NCI-H1930 (cell line): ENCODE data around the gene FTSJ3.
"Not testable (repeated sequence)": the region's sequence is repeated elsewhere in the genome, so short reads cannot be mapped to it uniquely, and the experiment has no call there.

Experiments used
- DNase-seq, 2 experiments: peaks; one replicate each; lab custom pipeline; 2025; lab: John Stamatoyannopoulos, UW

Gene FTSJ3

GRCh38 chr17:63826468-63827001 is 928 bp downstream of the FTSJ3 start:
- no peak for DNase-seq

GRCh38 chr17:63824362-63824761 is 3.1 kb downstream of the FTSJ3 start:
- DNase-seq = no peak

- no peak for DNase-seq
These were observed 3.7 kb downstream of the FTSJ3 start for GRCh38 chr17:63823659-63824331.

- DNase-seq = no peak
These were observed 4.9 kb downstream of the FTSJ3 start for GRCh38 chr17:63822537-63822936.

GRCh38 chr17:63821804-63822203 is 5.7 kb downstream of the FTSJ3 start:
- no peak for DNase-seq

- no peak for DNase-seq
These were observed 6.4 kb downstream of the FTSJ3 start for GRCh38 chr17:63820963-63821561.

GRCh38 chr17:63819585-63820537 is 7.6 kb downstream of the FTSJ3 start:
- DNase-seq = no peak

- DNase-seq = no peak
These were observed 8.3 kb downstream of the FTSJ3 start for GRCh38 chr17:63819131-63819530.

- DNase-seq = no peak
These were observed 9.6 kb downstream of the FTSJ3 start for GRCh38 chr17:63817736-63818385.

GRCh38 chr17:63816669-63817068 is 10.8 kb downstream of the FTSJ3 start:
- no peak for DNase-seq

- no peak for DNase-seq
These were observed 11.3 kb downstream of the FTSJ3 start for GRCh38 chr17:63816123-63816522.

- DNase-seq = no peak
These were observed 17.5 kb downstream of the FTSJ3 start for GRCh38 chr17:63809970-63810369.

- DNase-seq = no peak
These were observed 21.9 kb downstream of the FTSJ3 start for GRCh38 chr17:63805591-63805990.

- no peak for DNase-seq
These were observed 23.1 kb downstream of the FTSJ3 start for GRCh38 chr17:63804328-63804727.

- DNase-seq = no peak
These were observed 26.7 kb downstream of the FTSJ3 start for GRCh38 chr17:63800783-63801182.

GRCh38 chr17:63798572-63799106 is 28.8 kb downstream of the FTSJ3 start:
- no peak for DNase-seq

GRCh38 chr17:63796375-63796774 is 31.1 kb downstream of the FTSJ3 start:
- DNase-seq = not testable (repeated sequence)

GRCh38 chr17:63792055-63792729 is 35.3 kb downstream of the FTSJ3 start:
- no peak for DNase-seq

- no peak for DNase-seq
These were observed 37.4 kb downstream of the FTSJ3 start for GRCh38 chr17:63790057-63790456.

- no peak for DNase-seq
These were observed 40.3 kb downstream of the FTSJ3 start for GRCh38 chr17:63786971-63787711.
